ENCODE measurements around the gene CNP.

Gene CNP

DNA sequence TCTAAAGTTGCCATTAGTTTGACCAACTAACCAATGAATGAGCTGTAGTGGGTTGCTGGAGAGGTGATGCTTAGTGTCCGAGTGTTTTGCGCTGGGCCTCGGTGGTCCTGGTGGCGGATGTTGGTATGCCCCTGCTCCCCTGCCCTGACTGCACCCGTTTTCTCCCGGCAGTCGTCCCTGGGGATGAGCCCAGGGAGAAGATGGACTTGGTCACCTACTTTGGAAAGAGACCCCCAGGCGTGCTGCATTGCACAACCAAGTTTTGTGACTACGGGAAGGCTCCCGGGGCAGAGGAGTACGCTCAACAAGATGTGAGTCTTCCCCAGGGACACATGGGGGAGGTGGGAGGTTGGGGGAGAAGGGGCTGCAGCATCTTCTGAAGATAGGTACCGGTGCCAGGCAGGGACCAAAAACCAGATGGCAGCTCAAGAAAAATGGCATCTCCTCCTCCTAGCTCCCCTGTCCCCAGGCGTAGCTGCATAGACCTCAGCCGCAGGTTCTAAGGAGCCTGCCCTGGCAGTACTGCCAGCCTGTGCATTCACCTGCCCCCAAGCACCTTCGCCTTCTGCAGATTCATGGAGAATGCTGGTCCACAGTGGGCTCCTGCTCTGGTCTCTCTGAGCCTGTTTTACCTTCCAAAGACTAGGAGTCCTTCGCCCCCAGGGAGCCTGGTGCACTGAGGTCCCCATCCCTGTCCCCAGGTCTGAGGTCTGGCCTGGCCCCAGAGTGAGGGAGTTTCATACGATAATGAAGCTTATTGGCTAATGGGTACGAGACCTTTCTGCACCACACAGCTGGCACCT is 5.3 kb downstream of the CNP start:
- DNase-seq: no peak

- peak in 1 of 56 donors; percentile 27 for DNase-seq
Observed at GRCh38 chr17:41972571-41973407, 6.2 kb downstream of the CNP start.

DNA sequence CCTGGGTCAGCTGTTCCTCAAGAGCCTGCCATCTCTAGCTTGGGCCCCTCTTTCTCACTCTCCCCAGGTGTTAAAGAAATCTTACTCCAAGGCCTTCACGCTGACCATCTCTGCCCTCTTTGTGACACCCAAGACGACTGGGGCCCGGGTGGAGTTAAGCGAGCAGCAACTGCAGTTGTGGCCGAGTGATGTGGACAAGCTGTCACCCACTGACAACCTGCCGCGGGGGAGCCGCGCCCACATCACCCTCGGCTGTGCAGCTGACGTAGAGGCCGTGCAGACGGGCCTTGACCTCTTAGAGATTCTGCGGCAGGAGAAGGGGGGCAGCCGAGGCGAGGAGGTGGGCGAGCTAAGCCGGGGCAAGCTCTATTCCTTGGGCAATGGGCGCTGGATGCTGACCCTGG is 6.8 kb downstream of the CNP start:
- DNase-seq: peak in 2 of 56 donors; percentile 15 to 20

DNA sequence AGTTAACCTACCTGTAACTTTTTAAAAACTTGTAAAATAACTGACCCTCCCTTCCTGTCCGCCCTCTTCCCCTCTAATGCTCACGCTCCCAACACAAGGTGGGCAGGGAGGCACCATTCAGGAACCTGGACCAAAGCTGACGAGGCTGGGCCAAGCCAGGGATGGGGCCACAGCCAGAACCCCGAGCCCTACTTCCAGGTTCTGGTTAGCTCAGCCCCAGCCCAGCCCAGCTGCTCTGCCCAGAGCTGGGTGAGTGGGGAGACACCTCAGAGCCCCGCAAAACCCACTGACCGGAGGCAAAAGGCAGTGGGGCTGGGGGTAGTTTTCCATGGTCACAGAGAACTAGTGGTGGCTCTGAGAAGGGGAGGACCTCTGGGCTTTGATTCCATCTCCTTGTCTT is 7.4 kb downstream of the CNP start:
- no peak for DNase-seq

GRCh38 chr17:41974658-41975057 is 8.1 kb downstream of the CNP start:
- DNase-seq: peak in 5 of 56 donors; percentile 27 to 52 (median 47)

- peak in 51 of 56 donors; percentile 22 to 88 (median 74) for DNase-seq
Observed at GRCh38 chr17:41975099-41976083, 8.8 kb downstream of the CNP start.

GRCh38 chr17:41976142-41976768 is 9.7 kb downstream of the CNP start:
- peak in 11 of 56 donors; percentile 15 to 50 (median 30) for DNase-seq

GRCh38 chr17:41977991-41978390 is 11.4 kb downstream of the CNP start:
- no peak for DNase-seq

GRCh38 chr17:41982026-41982760 is 15.6 kb downstream of the CNP start:
- DNase-seq: no peak

GRCh38 chr17:41984454-41984853 is 17.9 kb downstream of the CNP start:
- DNase-seq: no peak

DNA sequence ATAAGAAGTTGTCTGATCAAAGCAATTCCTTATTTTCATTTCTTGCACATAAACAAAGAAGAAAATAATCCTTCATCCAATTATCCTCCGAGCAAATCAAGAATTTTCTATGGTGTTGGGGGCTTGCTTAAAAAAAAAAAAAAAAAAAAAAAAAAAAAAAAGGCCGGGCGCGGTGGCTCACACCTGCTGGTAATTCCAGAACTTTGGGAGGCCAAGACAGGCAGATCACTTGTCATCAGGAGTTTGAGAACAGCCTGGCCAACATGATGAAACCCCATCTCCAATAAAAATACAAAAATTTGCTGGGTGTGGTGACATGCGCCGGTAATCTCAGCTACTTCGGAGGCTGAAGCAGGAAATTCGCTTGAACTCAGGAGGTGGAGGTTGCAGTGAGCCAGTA is 19.3 kb downstream of the CNP start:
- no peak for DNase-seq

- peak in 1 of 56 donors; percentile 20 for DNase-seq
Observed at GRCh38 chr17:41986634-41987033, 20.0 kb downstream of the CNP start.

DNA sequence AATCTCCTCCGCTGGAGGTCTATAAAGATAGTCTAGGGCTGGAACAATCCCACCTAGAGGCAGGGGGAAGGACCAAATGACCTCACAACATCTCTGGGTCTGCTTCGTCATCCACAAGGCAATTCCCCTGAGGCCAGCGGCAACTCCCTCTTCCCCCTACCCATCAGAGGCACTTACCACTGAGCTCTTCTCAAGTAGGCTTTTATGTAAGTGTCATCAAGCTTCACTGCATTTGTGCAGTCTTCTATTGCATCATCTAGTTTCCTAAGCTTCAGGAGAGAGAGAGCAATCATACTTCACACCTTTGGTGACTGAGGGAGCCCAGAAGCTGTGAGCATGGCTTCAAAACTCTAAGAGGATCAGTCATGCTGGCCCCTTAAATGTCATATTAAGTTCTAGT is 21.0 kb downstream of the CNP start:
- no peak for DNase-seq

GRCh38 chr17:41988418-41988817 is 21.8 kb downstream of the CNP start:
- DNase-seq: no peak

DNA sequence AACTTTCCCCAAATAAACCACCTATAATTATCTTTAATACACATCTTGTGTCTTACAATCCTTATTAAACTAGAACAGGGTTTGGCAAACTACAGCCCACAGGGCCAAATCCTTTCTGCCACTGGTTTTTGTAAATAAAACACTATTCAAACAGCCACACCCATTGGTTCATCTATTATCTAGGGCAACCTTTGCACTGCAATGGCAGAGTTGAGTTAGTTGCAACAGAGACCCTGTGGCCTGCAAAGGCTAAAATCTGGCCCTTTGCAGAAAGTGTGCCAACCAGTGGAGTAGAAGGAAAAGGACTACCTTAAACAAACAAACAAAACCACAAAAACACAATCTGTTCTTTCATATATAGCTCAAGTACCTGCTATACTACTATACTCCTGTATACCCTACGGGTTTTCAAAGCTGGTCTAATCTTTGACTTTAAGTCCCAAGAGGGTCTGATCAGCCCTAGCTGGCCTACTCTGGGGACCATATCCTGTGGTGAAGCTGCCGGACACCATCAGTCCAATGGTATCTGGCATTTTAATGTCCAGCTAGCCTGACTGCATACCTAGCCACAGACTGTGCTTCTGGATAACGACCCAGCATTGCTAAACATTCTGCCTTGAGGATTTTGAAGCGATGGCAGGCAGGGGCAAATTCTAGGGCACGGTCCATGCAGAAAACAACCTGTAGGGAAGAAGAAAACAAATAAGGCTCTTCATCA is 23.3 kb downstream of the CNP start:
- no peak for DNase-seq

DNA sequence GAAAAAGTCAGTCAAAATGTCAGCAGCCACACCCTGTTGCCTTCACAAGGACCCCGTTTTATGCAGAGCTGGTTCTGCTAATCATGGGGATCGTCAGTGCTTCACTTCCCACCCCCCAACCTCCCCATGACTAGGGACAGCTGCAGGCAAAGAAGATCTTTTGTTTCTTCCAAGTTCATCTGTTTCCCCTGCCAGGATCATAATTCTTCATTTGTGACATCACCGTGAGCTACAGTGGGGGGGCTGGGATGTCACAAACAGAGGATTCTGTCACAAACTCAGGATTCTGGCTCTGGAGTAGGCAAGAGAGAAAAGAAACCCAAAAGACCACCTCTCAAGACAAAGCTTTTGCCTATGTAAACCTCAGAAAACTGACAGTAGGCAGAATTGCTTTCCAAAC is 26.0 kb downstream of the CNP start:
- DNase-seq: peak in 49 of 56 donors; percentile 23 to 90 (median 74)

GRCh38 chr17:41996855-41997164 is 30.2 kb downstream of the CNP start:
- DNase-seq: no peak

DNA sequence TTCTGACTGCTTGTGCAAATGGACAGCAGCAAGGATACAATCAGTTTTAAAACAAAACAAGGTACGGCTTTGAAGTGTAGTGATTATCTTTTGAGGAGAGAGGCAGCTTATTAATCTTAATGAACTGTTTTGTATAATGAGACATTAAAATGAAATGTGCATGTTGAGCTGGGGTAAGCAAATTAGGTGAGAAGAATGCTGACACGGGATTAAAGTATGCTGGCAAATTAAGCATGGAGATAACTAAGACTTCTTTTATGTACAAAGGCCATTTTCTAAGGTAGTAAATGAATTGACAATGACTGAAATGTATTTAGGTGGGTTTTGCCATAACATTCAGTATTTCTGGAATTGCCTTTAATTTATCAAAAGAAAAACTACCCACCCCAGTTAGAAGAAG is 31.9 kb downstream of the CNP start:
- DNase-seq: no peak

DNA sequence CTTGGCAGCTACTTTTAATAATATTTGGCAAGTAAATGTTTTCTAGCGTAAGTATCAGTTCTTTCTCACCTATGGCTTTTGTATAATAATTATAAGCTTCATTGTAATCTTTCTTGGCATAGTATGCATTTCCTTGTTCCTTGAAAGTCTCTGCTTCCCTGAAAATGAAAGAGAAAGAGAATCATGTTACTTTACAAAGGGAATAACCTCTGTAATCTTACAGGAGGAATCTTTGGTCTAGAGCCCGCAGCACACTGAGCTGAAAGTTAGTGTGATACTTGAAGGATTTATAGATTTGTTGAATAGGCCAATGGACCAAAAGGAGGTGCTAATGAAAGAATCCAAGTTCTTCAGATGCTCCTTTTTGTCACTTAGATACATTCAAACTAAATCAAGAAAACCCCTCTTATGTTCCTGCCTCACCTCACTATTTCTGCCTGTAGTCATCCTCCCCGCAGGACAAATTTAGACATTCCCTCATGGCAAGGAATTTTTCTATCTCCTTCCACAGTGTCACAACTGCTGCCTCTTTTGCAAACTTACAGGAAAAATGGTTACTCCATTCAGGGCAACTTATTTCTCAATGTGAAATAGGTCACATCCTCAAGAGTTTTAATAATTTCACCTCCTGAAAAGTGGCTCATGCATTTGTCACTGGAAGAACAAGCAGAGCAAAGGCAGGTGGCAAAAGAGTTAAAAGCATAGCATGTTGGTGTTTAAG is 34.0 kb downstream of the CNP start:
- no peak for DNase-seq

Data from nucleus accumbens (tissue), 56 donors.